DMS79 (cell line): ENCODE results near the gene PPEF2.

Source experiments
- DNase-seq: peaks from one replicate; lab custom pipeline; 2025; lab: John Stamatoyannopoulos, UW

Gene PPEF2

DNA sequence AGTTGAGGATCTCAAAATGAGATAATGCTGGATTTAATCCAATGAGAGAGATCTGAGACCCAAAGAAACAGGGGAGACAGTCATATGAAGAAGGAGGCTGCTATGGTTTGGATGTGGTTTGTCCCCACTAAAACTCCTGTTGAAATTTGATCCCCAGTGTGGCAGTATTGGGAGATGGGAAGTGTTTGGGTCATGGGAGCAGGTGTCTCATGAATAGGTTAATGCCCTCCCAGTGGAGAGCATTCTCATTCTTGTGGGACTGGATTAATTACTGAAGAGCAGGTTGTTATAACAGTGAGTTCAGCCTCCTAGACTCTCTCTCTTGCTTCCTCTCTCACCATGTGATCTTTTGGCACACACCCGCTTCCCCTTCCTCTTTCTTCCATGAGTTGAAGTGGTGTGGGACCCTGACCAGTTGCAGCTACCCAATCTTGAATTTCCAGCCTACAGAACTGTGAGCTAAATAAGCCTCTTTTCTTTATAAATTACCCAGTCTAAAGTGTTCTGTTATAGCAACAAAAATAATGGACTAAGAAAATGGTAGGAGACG lies 70.3 kb downstream of the PPEF2 start:
- no peak for DNase-seq

DNA sequence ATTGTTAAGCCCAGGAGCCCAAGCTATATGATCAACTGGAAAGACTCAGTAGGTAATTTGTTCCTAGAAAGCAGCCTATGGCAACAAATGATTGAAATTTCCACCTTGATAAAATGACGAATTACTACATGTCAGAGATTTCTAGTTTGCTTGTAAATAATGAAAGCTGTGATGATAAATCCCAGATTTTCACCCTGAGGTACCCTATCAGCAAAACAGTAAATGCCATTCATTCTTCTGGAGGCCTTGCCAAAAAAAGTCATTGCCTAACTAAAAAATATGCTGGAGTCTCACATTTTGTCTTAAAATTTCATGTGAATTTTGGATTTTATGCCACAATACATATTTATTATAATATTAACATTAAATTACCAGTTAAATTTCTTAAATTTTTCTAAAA lies 71.3 kb downstream of the PPEF2 start:
- no peak for DNase-seq

DNA sequence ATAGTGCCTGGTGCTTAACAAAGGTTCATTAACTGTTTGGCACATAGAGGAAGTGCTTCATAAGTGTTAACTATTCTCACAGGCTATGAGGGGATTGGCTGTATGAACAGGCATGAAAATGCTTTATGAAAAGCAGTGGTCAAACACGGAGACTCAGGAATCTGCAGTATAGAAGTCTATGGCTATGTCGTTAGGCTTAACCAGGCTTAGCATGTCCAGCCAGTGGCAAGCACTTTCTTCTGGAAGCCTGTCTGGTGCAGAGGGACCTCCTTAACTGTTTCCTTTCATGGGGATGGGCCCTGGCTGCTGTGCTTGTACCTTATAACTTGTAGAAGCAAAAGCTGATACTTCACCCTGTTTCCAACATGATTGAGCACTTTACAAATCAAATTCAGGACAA lies 78.4 kb downstream of the PPEF2 start:
- DNase-seq, result no peak

DNA sequence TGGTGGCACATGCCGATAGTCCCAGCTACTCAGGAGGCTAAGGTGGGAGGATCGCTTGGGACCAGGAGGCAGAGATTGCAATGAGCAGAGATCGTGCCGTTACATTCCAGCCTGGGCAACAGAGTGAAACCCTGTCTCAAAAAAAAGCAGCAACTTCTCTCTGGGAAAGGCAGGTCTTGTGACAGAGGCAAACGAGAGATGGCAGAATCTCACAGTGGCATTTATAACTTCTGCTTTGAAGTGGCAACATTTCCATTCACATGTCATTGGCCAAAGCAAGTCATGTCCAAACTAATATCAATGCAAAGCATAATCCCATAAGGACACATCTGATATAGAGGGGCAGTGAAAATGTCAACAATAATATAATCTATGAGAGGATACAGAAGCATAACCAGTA lies 79.8 kb downstream of the PPEF2 start:
- no peak for DNase-seq

DNA sequence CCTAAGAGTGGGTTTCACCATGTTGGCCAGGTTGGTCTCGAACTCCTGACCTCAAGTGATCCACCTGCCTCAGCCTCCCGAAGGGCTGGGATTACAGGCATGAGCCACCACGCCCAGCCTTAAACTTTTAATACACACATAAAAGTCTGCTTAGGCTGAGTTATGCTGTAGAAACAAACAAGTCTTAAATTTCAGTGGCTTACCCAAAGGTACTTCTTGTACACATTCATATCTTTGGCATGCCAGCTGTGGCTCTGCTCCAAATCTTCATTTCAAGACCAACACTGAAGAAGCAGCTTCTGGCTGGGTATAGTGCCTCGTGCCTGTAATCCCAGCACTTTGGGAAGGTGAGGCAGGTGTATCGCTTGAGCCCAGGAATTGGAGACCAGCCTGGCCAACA lies 80.3 kb downstream of the PPEF2 start:
- DNase-seq, result no peak

DNA sequence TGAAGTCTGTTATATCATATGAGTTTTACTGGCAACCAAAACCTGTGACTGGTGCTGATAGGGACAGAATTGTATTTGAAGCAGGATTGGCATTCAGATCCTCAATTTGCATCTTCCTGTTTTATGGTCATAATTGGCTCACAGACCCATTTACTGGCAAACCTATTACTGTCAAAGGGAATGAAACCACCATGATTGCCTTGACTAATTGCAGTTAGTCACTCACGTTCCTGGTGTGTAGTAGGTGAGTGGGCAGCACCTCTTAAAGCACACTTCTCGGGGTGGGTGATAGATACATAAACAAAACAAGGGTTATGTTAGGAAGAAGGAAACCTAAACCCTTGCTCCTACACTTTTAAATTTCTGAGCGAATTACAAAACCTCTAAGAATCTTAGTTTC lies 81.0 kb downstream of the PPEF2 start:
- no peak for DNase-seq

DNA sequence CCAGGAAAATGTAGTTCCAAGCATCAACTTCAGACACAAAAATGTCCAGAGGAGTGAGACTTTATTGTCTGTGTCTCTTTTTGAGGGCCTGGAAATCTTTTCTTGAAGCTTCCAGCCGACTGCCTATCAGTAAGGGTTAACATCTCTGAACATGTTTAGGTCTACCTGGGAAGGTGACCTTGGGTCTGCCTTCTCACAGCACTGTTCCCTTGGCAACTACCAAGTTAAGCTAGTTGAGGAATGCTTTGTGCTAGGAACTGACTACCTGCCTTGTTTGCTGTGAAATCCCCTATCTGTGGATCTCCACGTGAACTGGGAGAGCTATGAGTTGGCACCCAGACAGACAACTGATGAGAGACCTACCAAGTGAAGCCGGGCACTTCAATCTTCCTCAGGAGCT lies 81.6 kb downstream of the PPEF2 start:
- DNase-seq, result no peak

DNA sequence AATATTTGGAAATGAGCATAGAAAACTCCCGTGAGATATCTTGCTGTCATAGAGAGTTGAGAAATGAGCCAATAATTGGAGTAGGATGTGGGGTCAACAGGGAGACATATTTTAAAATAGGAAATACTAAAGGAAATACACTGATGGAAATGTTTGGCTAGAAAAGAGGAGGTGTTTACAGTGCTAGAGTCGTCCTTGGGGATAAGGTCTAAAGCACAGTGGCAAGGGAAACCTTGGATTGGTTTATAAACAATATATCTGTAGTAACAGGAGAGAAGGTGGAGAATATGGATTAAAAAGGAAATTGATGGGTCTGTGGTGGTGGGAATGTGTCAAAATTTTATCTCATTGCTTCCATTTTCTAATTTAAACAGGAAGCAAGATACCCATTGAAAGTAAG lies 82.1 kb downstream of the PPEF2 start:
- DNase-seq, result no peak

DNA sequence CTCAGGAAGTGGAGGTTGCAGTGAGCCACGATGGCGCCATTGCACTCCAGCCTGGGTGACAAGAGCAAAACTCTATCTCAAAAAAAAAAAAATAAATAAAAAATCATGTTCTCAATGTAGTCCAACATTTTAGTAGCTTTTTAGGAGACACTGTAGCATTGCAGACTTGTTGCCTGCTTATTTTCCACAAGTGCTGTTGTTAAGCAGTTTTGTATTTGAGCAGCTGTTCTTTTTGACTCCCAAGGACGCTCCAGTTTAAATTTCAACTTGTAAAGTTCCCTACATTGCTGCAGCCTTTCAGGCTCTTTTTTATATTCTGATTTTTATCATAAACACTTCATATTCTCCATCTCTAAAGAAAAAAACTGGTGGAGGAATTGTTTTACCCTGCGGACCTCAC lies 83.1 kb downstream of the PPEF2 start:
- no peak for DNase-seq

DNA sequence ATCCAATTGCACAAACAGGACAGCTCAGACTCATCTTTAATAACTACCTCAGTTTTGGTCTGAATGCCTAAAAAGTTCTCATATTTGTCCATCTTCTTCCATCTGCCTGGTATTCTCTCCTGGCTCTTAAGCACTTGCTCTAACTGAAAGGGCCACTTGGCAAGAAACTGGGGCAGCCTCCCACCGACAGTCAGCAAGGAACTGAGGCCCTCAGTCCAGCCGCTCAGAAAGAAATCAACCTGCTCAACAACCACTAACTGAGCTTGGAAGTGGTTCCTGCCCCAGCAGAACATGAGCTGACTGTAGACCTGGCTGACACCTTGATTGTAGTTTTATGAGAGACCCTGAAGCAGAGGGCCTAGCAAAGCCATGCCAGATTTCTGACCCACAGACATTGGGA lies 84.4 kb downstream of the PPEF2 start:
- no peak for DNase-seq
